Upper lobe of left lung (tissue), 4 donors: ENCODE results near the gene CADM1.

Source experiments
- CTCF ChIP-seq, 6 experiments: fragments of 450-650 bp in 4 of 6; fragments of 200-600 bp in 2 of 6; sonication (generic) in 2 of 6; IDR thresholded peaks; one replicate each; pipeline ENCODE4 v1.5.1; 2016 to 2019; ENCODE audit warnings: antibody characterized with exemption in 6 of 6
- EP300 ChIP-seq, 4 donors: sonication (generic); formaldehyde crosslinking; IDR thresholded peaks; one replicate each; pipeline ENCODE4 v1.5.1; 2017; ENCODE audit warnings: antibody characterized with exemption in 4 of 4, control low read depth in 2 of 4
- POLR2A ChIP-seq, 4 donors: fragments of 450-650 bp; IDR thresholded peaks; one replicate each; pipeline ENCODE4 v1.5.1; 2016 to 2017; ENCODE audit warnings: antibody characterized with exemption in 4 of 4, mild to moderate bottlenecking in 2 of 4

- TF ChIP-seq CTCF (IDR thresholded peaks at IDR 0.05) (no peak), POLR2A (IDR thresholded peaks at IDR 0.05) (no peak), EP300 (IDR thresholded peaks at IDR 0.05) (no peak)
Observed at GRCh38 chr11:115462757-115463156, 41.5 kb downstream of the CADM1 start.
